ENCODE data around the gene CC2D1A. TPM values are rescaled to one million over a fixed set of nuclear protein-coding genes. Genes with fewer than 3 reads are reported as not detected.

CC2D1A gene
- polyA plus RNA-seq, 1 of the 3 experiments (the other 2 are of a cell fraction) = 24.2 TPM

- TF ChIP-seq FOXM1 (IDR thresholded peaks at IDR 0.05; ENCODE audit: low read depth) (no peak), GABPA (IDR thresholded peaks at IDR 0.05; ENCODE audit: low read depth) (no peak), EZH2phosphoT487 (IDR thresholded peaks at IDR 0.05; ENCODE audit: borderline replicate concordance, low read depth) (no peak), TEAD4 (IDR thresholded peaks at IDR 0.05; ENCODE audit: borderline replicate concordance, insufficient read depth) (no peak), TAF1 (IDR thresholded peaks at IDR 0.05; ENCODE audit: borderline replicate concordance, low read depth, low read length) (no peak), RFX5 (IDR thresholded peaks at IDR 0.05; ENCODE audit: low read length) (no peak), CTCF (IDR thresholded peaks at IDR 0.05) (no peak)
Observed at GRCh38 chr19:13979686-13980085, 73.7 kb downstream of the CC2D1A start (continued).

GRCh38 chr19:13980340-13980739 lies 74.3 kb downstream of the CC2D1A start:
- WGBS (ENCODE audit: low lambda C conversion rate) = 69% methylated on average over 9 of the region's 15 CpGs
- Histone ChIP-seq H3K27ac (ENCODE audit: low read depth in 2 of 2, low read length in 1 of 2) (peak overlapping the region in 1 of 2 experiments; percentile 28; a peak in 1 of 4 replicates), H3K9me2 (no peaks in the 10 kb centered on the region), H3K36me3 (replicated peaks in 1 of 2; ENCODE audit: control insufficient read depth in 1 of 2, insufficient read depth in 2 of 2, low read length in 1 of 2) (peaks cover 0 to 3% of the 10 kb centered on the region in 2 experiments), H3K9ac (no peak overlapping the region), H2AFZ (ENCODE audit: low read depth) (no peak overlapping the region), H3K27me3 (ENCODE audit: insufficient read depth) (no peaks in the 10 kb centered on the region), H3F3A (replicated peaks; ENCODE audit: insufficient read depth) (peaks cover 3% of the 10 kb centered on the region), H3K9me3 (no peaks in the 10 kb centered on the region), H4K20me1 (ENCODE audit: insufficient read depth) (no peaks in the 10 kb centered on the region), H3K4me1 (ENCODE audit: control insufficient read depth in 1 of 2, insufficient read depth in 2 of 2, low read depth in 1 of 2, low read length in 1 of 2) (peaks cover 0 to 23% of the 10 kb centered on the region in 2 experiments; a peak in 1 of 4 replicates), H3K4me2 (no peak overlapping the region), H3K4me3 (ENCODE audit: low read depth in 2 of 2, low read length in 1 of 2) (no peak overlapping the region), H3K79me2 (ENCODE audit: insufficient read depth) (no peaks in the 10 kb centered on the region)
- POLR2A ChIA-PET = no interaction called here
- TF ChIP-seq RXRA (IDR thresholded peaks at IDR 0.05; ENCODE audit: borderline replicate concordance, low read depth) = no peak
- peak; percentile 88 for TF ChIP-seq GATA2 (CRISPR knock-in tag; IDR thresholded peaks at IDR 0.05)
- CTCF ChIA-PET = interaction anchor here (0.7 to 1.5 kb wide), 5 partner anchors 27 to 101 kb away, joined by 3 to 6 read pairs (median 4); partner anchors contain the start of gene PODNL1
- DNase-seq = peak; percentile 80

Small RNAs within 50 kb of the gene (small RNA-seq; reads per million reads assigned to genes)
- gene MIR181C (29.2 to 891 (median 431) reads per million in 7 experiments), gene MIR181D (16.2 to 1,102 (median 648) reads per million in 7 experiments)

Other genes starting within 250 kb of the CC2D1A start
- 49.6 and 56.8 TPM in 2 replicates for gene MRI1, start 141.7 kb upstream of the CC2D1A start, polyA plus RNA-seq (2012; rRNA removed)
- 470 and 554 TPM in 2 replicates for gene C19orf53, start 131.7 kb upstream of the CC2D1A start, polyA plus RNA-seq (2012; rRNA removed)
- 3.5 and 4.7 TPM in 2 replicates for gene ZSWIM4, start 110.8 kb upstream of the CC2D1A start, polyA plus RNA-seq (2012; rRNA removed)
- gene NANOS3, start 29.1 kb upstream of the CC2D1A start, polyA plus RNA-seq (2012; rRNA removed) = 0.53 and 0.57 TPM in 2 replicates
- 1.5 and 1.8 TPM in 2 replicates for gene BRME1, start 84 bp upstream of the CC2D1A start, polyA plus RNA-seq (2012; rRNA removed)
- gene PODNL1, start 32.2 kb downstream of the CC2D1A start, polyA plus RNA-seq (2012; rRNA removed) = 4.2 and 7.5 TPM in 2 replicates
- gene DCAF15, start 46.3 kb downstream of the CC2D1A start, polyA plus RNA-seq (2012; rRNA removed) = 36.7 and 55.6 TPM in 2 replicates
- gene RFX1, start 100.1 kb downstream of the CC2D1A start, polyA plus RNA-seq (2012; rRNA removed) = 0.54 and 1.5 TPM in 2 replicates
- gene RLN3, start 121.9 kb downstream of the CC2D1A start, polyA plus RNA-seq (2012; rRNA removed) = not detected in 2 replicates
- 9.3 TPM in 2 replicates for gene IL27RA, start 125.6 kb downstream of the CC2D1A start, polyA plus RNA-seq (2012; rRNA removed)
- 5.2 and 5.5 TPM in 2 replicates for gene PALM3, start 155.9 kb downstream of the CC2D1A start, polyA plus RNA-seq (2012; rRNA removed)
- 1.6 and 2.6 TPM in 2 replicates for gene MISP3, start 166.6 kb downstream of the CC2D1A start, polyA plus RNA-seq (2012; rRNA removed)
- gene C19orf67, start 179.6 kb downstream of the CC2D1A start, polyA plus RNA-seq (2012; rRNA removed) = not detected in 2 replicates
- 11.7 and 19.0 TPM in 2 replicates for gene SAMD1, start 184.6 kb downstream of the CC2D1A start, polyA plus RNA-seq (2012; rRNA removed)
- 17.2 and 48.4 TPM in 2 replicates for gene PRKACA, start 211.6 kb downstream of the CC2D1A start, polyA plus RNA-seq (2012; rRNA removed)
- gene ASF1B, start 230.4 kb downstream of the CC2D1A start, polyA plus RNA-seq (2012; rRNA removed) = 17.8 and 19.0 TPM in 2 replicates